Epithelial cell of proximal tubule (primary cell): ENCODE data around the gene VGLL3. TPM values are rescaled to one million over a fixed set of nuclear protein-coding genes. Genes with fewer than 3 reads are reported as not detected.

Source experiments
- DNase-seq: peaks from one replicate; pipeline ENCODE4 v3.0.0-alpha.2; 2011; ENCODE audit warnings: low read depth
- H3K4me3 ChIP-seq: 2 replicates; pipeline ENCODE4 v1.5.1; 2011; ENCODE audit warnings: low read depth, mild to moderate bottlenecking, low read length
- total RNA-seq: library from RNA; depleted of rRNA; stranded (reverse); fragments of >200 nt; gene quantifications from 2 replicates; pipeline ENCODE4 v1.2.3, GENCODE V29; 2015
- TF ChIP-seq, protein P1 (sequence below): conservative IDR thresholded peaks from 2 replicates; pipeline ENCODE4 v1.5.1; 2012; ENCODE audit warnings: low read depth, mild to moderate bottlenecking, low read length

VGLL3 gene
- total RNA-seq, 1 donor from 2014 or later = 9.9 TPM

- no peak overlapping the region for H3K4me3 ChIP-seq
- TF ChIP-seq, protein P1, sequence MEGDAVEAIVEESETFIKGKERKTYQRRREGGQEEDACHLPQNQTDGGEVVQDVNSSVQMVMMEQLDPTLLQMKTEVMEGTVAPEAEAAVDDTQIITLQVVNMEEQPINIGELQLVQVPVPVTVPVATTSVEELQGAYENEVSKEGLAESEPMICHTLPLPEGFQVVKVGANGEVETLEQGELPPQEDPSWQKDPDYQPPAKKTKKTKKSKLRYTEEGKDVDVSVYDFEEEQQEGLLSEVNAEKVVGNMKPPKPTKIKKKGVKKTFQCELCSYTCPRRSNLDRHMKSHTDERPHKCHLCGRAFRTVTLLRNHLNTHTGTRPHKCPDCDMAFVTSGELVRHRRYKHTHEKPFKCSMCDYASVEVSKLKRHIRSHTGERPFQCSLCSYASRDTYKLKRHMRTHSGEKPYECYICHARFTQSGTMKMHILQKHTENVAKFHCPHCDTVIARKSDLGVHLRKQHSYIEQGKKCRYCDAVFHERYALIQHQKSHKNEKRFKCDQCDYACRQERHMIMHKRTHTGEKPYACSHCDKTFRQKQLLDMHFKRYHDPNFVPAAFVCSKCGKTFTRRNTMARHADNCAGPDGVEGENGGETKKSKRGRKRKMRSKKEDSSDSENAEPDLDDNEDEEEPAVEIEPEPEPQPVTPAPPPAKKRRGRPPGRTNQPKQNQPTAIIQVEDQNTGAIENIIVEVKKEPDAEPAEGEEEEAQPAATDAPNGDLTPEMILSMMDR = no peak
- DNase-seq = no peak
Measured at GRCh38 chr3:86989006-86989405, 1.9 kb downstream of the VGLL3 start.

DNA sequence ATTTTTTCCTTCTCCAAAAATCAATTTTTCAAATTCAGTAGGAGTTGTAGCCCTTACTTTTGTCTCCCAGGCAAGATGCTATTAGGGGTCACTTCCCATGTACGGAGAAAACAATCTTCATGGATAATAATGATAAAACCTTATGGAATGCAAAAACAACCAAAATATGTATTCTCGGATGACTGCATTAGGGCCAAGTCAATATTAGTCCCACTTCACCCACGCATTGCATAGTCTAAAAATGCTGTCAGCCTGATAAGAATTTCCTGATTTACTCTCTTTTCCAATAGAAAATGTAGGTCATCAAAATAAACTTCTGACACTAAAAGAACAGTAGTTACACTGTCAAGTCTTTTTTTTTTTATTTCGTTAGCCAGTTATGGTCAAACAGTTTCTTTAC lies 2.7 kb downstream of the VGLL3 start:
- H3K4me3 ChIP-seq = no peak overlapping the region
- DNase-seq = no peak
- TF ChIP-seq, protein P1 = no peak

- TF ChIP-seq, protein P1 = no peak
- DNase-seq = no peak
- H3K4me3 ChIP-seq = no peak overlapping the region
Measured at GRCh38 chr3:86987421-86987715, 3.6 kb downstream of the VGLL3 start.

DNA sequence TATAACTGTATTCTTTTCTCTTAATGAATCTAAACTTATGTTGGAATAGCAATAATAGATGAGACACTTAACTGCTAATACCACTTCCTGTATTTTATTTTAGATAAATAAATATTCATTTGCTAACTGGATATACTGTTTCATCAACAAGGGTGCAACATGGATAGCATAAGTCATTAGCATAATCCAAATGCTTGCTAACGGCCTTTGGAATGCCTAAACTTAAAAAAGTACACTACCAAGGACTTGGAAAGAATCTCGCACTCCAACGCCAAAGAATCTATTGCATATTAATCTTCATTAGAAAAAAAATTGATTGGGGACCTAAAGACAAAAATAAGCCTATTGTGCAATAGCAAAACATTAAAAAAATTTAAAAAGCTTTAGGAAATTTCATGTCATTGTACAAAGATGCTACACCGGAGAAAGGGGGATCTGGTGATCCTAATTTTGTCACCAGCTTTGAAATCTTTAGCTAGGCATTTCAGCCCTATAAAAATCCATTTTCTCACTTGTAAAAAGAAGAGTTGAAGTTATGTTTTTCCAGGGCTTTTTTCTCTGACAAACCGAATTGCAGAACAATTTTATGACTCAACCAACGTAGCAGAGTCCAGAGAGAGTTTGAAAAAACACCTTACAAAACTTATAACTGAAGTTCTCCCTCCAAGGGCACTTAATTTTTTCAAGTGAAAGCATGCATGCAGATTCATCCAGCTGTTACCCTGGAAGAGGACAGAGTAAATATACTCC lies 4.1 kb downstream of the VGLL3 start:
- no peak overlapping the region for H3K4me3 ChIP-seq
- TF ChIP-seq, protein P1 = no peak
- no peak for DNase-seq

- DNase-seq = no peak
- no peak overlapping the region for H3K4me3 ChIP-seq
- TF ChIP-seq, protein P1 = no peak
Measured at GRCh38 chr3:86985181-86985826, 5.6 kb downstream of the VGLL3 start.

DNA sequence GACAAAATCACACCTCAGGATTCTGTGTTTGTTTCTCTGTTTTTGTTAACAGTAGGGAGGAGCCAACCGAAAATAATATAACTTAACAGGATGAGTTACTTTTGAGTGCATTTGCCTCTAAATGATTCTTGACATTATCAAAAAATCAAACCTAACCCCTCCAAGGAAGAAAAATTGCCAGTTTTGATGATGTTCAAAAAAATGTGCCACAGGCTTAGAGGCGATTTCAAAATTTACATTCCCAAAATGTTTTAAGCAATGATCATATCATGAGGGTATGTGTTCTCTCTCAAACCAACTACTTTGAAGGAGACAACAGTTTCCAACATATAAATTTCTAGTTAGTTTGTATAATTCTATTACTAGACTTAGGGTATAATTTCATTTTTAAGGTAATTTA lies 6.7 kb downstream of the VGLL3 start:
- DNase-seq = no peak
- TF ChIP-seq, protein P1 = no peak
- H3K4me3 ChIP-seq = no peak overlapping the region

DNA sequence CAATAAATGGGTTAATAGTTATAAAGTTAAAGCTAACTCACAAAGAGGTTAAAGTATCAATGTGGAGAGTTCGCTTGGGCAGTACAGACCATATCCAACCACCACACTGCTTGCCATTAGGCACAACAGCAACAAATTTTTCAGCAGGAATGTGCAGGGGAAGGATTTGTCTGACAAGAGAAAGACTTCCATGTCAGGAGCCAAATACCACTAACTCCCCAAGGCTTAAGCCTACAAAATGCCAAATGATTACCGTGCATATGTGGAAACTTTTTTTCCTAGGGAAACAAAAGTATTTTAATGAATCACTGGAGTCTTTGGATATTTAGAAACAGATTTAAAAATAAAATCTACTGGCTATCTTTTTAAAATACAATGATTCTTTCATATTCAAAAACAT lies 8.1 kb downstream of the VGLL3 start:
- no peak for DNase-seq
- TF ChIP-seq, protein P1 = no peak
- H3K4me3 ChIP-seq = no peak overlapping the region
